Mucosa of rectum (tissue), 2 donors: ENCODE data around the gene ROBO2.

Experiments
- H3K27ac ChIP-seq, 2 donors: one replicate each; pipeline ENCODE4 v1.7.0; 2013; ENCODE audit warnings: inconsistent platforms in 2 of 2, low read depth in 2 of 2, low read length in 2 of 2
- H3K27me3 ChIP-seq, 2 donors: one replicate each; pipeline ENCODE4 v1.7.0; 2013; ENCODE audit warnings: low read length in 2 of 2; ENCODE audit not compliant: control insufficient read depth in 2 of 2, insufficient read depth in 2 of 2
- H3K36me3 ChIP-seq, 2 donors: one replicate each; pipeline ENCODE4 v1.7.0; 2013; ENCODE audit warnings: low read length in 2 of 2; ENCODE audit not compliant: control insufficient read depth in 2 of 2, insufficient read depth in 2 of 2
- H3K4me1 ChIP-seq, 2 donors: one replicate each; pipeline ENCODE4 v1.7.0; 2013; ENCODE audit warnings: low read length in 2 of 2, mild to moderate bottlenecking in 1 of 2; ENCODE audit not compliant: control insufficient read depth in 2 of 2, insufficient read depth in 2 of 2
- H3K4me3 ChIP-seq, 2 donors: one replicate each; pipeline ENCODE4 v1.7.0; 2013; ENCODE audit warnings: low read length in 2 of 2
- H3K9ac ChIP-seq, 2 donors: one replicate each; pipeline ENCODE4 v1.7.0; 2013; ENCODE audit warnings: low read length in 2 of 2, low read depth in 1 of 2, mild to moderate bottlenecking in 1 of 2
- H3K9me3 ChIP-seq, 2 donors: one replicate each; pipeline ENCODE4 v1.7.0; 2013; ENCODE audit warnings: low read length in 2 of 2; ENCODE audit not compliant: control insufficient read depth in 2 of 2
- donor health status: healthy.
- donor health status: Normal muscosa, but diverticular disease.

ROBO2 gene

GRCh38 chr3:77526573-77527113 lies 486.7 kb downstream of the ROBO2 start:
- H3K27me3 ChIP-seq = no peaks in the 10 kb centered on the region
- H3K4me3 ChIP-seq = no peak overlapping the region
- no peaks in the 10 kb centered on the region for H3K9me3 ChIP-seq
- no peaks in the 10 kb centered on the region for H3K4me1 ChIP-seq
- no peaks in the 10 kb centered on the region for H3K36me3 ChIP-seq
- no peak overlapping the region for H3K27ac ChIP-seq
- H3K9ac ChIP-seq = no peak overlapping the region

GRCh38 chr3:77529522-77529921 lies 489.6 kb downstream of the ROBO2 start:
- H3K36me3 ChIP-seq = no peaks in the 10 kb centered on the region
- no peaks in the 10 kb centered on the region for H3K4me1 ChIP-seq
- H3K27me3 ChIP-seq = no peaks in the 10 kb centered on the region
- no peak overlapping the region for H3K27ac ChIP-seq
- no peaks in the 10 kb centered on the region for H3K9me3 ChIP-seq
- H3K4me3 ChIP-seq = no peak overlapping the region
- no peak overlapping the region for H3K9ac ChIP-seq

GRCh38 chr3:77530870-77531269 lies 491.0 kb downstream of the ROBO2 start:
- no peak overlapping the region for H3K27ac ChIP-seq
- no peak overlapping the region for H3K9ac ChIP-seq
- H3K36me3 ChIP-seq = no peaks in the 10 kb centered on the region
- no peak overlapping the region for H3K4me3 ChIP-seq
- H3K4me1 ChIP-seq = no peaks in the 10 kb centered on the region
- no peaks in the 10 kb centered on the region for H3K9me3 ChIP-seq
- no peaks in the 10 kb centered on the region for H3K27me3 ChIP-seq

- Histone ChIP-seq H3K36me3 (no peaks in the 10 kb centered on the region), H3K27me3 (no peaks in the 10 kb centered on the region), H3K9me3 (no peaks in the 10 kb centered on the region), H3K4me3 (no peak overlapping the region), H3K4me1 (no peaks in the 10 kb centered on the region), H3K9ac (no peak overlapping the region), H3K27ac (no peak overlapping the region)
Observed at GRCh38 chr3:77535116-77535515, 495.2 kb downstream of the ROBO2 start.

GRCh38 chr3:77536038-77536775 lies 496.3 kb downstream of the ROBO2 start:
- Histone ChIP-seq H3K36me3 (no peaks in the 10 kb centered on the region), H3K4me1 (no peaks in the 10 kb centered on the region), H3K4me3 (no peak overlapping the region), H3K27me3 (no peaks in the 10 kb centered on the region), H3K9ac (no peak overlapping the region), H3K9me3 (no peaks in the 10 kb centered on the region), H3K27ac (no peak overlapping the region)

- Histone ChIP-seq H3K4me1 (no peaks in the 10 kb centered on the region), H3K4me3 (no peak overlapping the region), H3K27me3 (no peaks in the 10 kb centered on the region), H3K9me3 (no peaks in the 10 kb centered on the region), H3K9ac (no peak overlapping the region), H3K36me3 (no peaks in the 10 kb centered on the region), H3K27ac (no peak overlapping the region)
Observed at GRCh38 chr3:77539014-77539413, 499.1 kb downstream of the ROBO2 start.

GRCh38 chr3:77539677-77540076 lies 499.8 kb downstream of the ROBO2 start:
- Histone ChIP-seq H3K4me1 (no peaks in the 10 kb centered on the region), H3K9ac (no peak overlapping the region), H3K27me3 (no peaks in the 10 kb centered on the region), H3K36me3 (no peaks in the 10 kb centered on the region), H3K27ac (no peak overlapping the region), H3K9me3 (no peaks in the 10 kb centered on the region), H3K4me3 (no peak overlapping the region)

GRCh38 chr3:77541203-77541922 lies 501.5 kb downstream of the ROBO2 start:
- Histone ChIP-seq H3K9ac (no peak overlapping the region), H3K27ac (no peak overlapping the region), H3K36me3 (no peaks in the 10 kb centered on the region), H3K4me3 (no peak overlapping the region), H3K4me1 (no peaks in the 10 kb centered on the region), H3K9me3 (no peaks in the 10 kb centered on the region), H3K27me3 (no peaks in the 10 kb centered on the region)

- Histone ChIP-seq H3K4me1 (no peaks in the 10 kb centered on the region), H3K27me3 (no peaks in the 10 kb centered on the region), H3K9me3 (no peaks in the 10 kb centered on the region), H3K9ac (no peak overlapping the region), H3K4me3 (no peak overlapping the region), H3K36me3 (no peaks in the 10 kb centered on the region), H3K27ac (no peak overlapping the region)
Observed at GRCh38 chr3:77546246-77546645, 506.3 kb downstream of the ROBO2 start.

- H3K27me3 ChIP-seq = no peaks in the 10 kb centered on the region
- no peak overlapping the region for H3K27ac ChIP-seq
- H3K4me3 ChIP-seq = no peak overlapping the region
- H3K9me3 ChIP-seq = no peaks in the 10 kb centered on the region
- no peaks in the 10 kb centered on the region for H3K4me1 ChIP-seq
- H3K36me3 ChIP-seq = no peaks in the 10 kb centered on the region
- H3K9ac ChIP-seq = no peak overlapping the region
Observed at GRCh38 chr3:77549034-77549433, 509.1 kb downstream of the ROBO2 start.
